Activated effector memory CD4-positive, alpha-beta T cell treated with anti-CD3 and anti-CD28 coated beads, Interleukin-2, amount 50 U/mL, for 16 hours (primary cell): Measurements from ENCODE around the gene DBN1.
A peak's percentile ranks its signal among the peaks of the same experiment; 100 is the strongest.

Experiments
- DNase-seq: peaks from one replicate; pipeline ENCODE4 v3.0.0-alpha.2; 2020

Gene DBN1

GRCh38 chr5:177504086-177505056, 30.9 kb upstream of the DBN1 start:
- DNase-seq: no peak

- DNase-seq: no peak
Observed at GRCh38 chr5:177503351-177504085, 30.1 kb upstream of the DBN1 start.

- no peak for DNase-seq
Observed at GRCh38 chr5:177502886-177503285, 29.5 kb upstream of the DBN1 start.

GRCh38 chr5:177501874-177502678, 28.6 kb upstream of the DBN1 start:
- DNase-seq: no peak

GRCh38 chr5:177500685-177501522, 27.5 kb upstream of the DBN1 start:
- peak; percentile 95 for DNase-seq

- DNase-seq: no peak
Observed at GRCh38 chr5:177499842-177500241, 26.4 kb upstream of the DBN1 start.

- no peak for DNase-seq
Observed at GRCh38 chr5:177498013-177498787, 24.8 kb upstream of the DBN1 start.

GRCh38 chr5:177497292-177498012, 24.0 kb upstream of the DBN1 start, which contains the start of gene PDLIM7:
PDLIM7 (minus strand) TSS chr5:177497604; CDS start chr5:177496512, 1,092 bp downstream.
- DNase-seq: peak; percentile 97

- no peak for DNase-seq
Observed at GRCh38 chr5:177496727-177497291, 23.4 kb upstream of the DBN1 start.

- DNase-seq: no peak
Observed at GRCh38 chr5:177496070-177496726, 22.8 kb upstream of the DBN1 start.

- no peak for DNase-seq
Observed at GRCh38 chr5:177495243-177496060, 22.0 kb upstream of the DBN1 start.

GRCh38 chr5:177494346-177495195, 21.1 kb upstream of the DBN1 start:
- no peak for DNase-seq

- DNase-seq: no peak
Observed at GRCh38 chr5:177493795-177494345, 20.4 kb upstream of the DBN1 start.

- no peak for DNase-seq
Observed at GRCh38 chr5:177492841-177493240, 19.4 kb upstream of the DBN1 start.

GRCh38 chr5:177491983-177492746, 18.7 kb upstream of the DBN1 start:
- DNase-seq: no peak

GRCh38 chr5:177491429-177491945, 18.1 kb upstream of the DBN1 start:
- DNase-seq: peak; percentile 72
